LNCaP clone FGC (cell line): ENCODE results near the gene C17orf50.

Experiments
- DNase-seq: peaks from one replicate; pipeline ENCODE4 v3.0.0-alpha.2; 2011; ENCODE audit warnings: low read depth
- H3K4me3 ChIP-seq: 2 replicates; pipeline ENCODE4 v1.5.1; 2011; ENCODE audit warnings: mild to moderate bottlenecking, low read depth, low read length, control low read depth
- TF ChIP-seq, protein P1 (sequence below): IDR thresholded peaks from 2 replicates; pipeline ENCODE4 v1.5.1; 2012; ENCODE audit warnings: mild to moderate bottlenecking; ENCODE audit not compliant: control insufficient read depth, insufficient read depth; ENCODE audit errors: extremely low read depth

The C17orf50 gene

DNA sequence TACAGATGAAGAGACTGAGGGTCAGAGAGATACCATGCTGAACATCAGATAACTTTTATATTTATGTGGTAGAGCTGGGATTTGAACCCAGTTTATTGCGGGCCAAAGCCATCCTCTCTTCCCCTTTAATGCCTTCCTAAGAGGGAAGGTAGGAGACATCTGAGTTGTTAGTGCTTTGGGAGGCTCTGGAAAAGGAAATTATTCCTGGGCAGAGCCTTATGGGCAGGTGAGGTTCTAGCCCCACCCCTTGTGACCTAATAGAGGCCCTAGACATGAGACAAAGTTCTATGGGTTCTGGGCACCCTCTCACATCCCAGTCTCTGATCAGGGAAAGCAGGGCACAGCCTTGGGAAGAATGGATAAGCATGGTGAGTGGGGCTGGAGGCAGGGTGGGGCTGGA is at the start of gene C17orf50:
Gene C17orf50, plus strand, starts transcription at position 301 of the 400 bp plus-strand sequence. Its CDS starts 55 bp downstream, at position 356.
- H3K4me3 ChIP-seq = no peak within 1 kb of the TSS
- TF ChIP-seq, protein P1, sequence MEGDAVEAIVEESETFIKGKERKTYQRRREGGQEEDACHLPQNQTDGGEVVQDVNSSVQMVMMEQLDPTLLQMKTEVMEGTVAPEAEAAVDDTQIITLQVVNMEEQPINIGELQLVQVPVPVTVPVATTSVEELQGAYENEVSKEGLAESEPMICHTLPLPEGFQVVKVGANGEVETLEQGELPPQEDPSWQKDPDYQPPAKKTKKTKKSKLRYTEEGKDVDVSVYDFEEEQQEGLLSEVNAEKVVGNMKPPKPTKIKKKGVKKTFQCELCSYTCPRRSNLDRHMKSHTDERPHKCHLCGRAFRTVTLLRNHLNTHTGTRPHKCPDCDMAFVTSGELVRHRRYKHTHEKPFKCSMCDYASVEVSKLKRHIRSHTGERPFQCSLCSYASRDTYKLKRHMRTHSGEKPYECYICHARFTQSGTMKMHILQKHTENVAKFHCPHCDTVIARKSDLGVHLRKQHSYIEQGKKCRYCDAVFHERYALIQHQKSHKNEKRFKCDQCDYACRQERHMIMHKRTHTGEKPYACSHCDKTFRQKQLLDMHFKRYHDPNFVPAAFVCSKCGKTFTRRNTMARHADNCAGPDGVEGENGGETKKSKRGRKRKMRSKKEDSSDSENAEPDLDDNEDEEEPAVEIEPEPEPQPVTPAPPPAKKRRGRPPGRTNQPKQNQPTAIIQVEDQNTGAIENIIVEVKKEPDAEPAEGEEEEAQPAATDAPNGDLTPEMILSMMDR = no peak
- no peak for DNase-seq

DNA sequence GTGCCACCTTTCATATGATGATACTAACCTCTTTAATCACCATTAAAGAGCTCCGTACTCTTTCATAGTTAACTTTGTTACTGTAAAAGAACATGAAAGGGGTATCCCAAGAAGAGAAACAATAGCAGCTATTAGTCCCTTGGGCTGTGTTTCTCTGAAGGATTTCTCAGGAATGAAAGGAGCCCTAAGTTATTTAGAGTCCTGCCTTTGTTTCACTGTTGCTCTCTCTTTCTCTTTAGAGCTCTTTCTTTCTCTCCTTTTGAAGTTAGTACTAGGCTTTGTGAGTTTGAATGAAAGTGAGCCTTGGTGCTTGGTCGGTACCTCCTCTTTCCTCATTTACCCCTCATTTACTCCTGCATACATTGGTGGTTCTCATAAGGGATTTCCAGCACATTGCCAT is 49.7 kb upstream of the C17orf50 start:
- TF ChIP-seq, protein P1 = no peak
- H3K4me3 ChIP-seq = no peak overlapping the region
- DNase-seq = no peak

DNA sequence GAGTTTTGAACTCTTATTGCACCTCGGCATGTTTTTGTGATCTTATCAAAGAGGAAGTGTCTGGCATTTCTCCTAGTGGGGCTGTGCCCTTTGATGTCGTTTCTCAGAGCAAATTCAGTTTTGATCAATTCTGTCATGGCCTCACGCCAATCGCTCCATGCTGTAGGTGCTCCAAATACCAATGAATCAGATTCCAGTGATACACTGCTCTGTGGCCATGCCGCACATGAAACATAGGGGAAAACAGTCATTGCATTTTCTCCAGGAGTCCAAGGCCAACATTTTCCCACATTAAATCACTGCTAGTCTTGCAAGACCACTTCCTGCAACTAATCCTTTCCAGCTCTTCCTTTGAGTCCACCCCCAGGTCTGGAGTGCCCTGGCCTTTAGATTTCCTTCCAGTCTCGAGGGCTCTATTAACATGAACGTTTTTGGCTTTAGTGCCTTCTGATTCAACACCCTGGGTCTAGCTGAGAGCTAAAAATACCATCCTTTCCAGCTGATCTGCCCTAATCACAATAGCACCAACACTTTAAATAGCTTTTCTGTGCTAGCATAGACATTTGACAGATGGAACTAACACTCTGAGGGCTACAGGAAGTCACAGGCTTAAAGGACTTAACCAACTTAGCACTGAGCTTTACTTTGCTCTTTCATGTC is 47.5 kb upstream of the C17orf50 start:
- TF ChIP-seq, protein P1 = no peak
- DNase-seq = no peak
- no peak overlapping the region for H3K4me3 ChIP-seq

DNA sequence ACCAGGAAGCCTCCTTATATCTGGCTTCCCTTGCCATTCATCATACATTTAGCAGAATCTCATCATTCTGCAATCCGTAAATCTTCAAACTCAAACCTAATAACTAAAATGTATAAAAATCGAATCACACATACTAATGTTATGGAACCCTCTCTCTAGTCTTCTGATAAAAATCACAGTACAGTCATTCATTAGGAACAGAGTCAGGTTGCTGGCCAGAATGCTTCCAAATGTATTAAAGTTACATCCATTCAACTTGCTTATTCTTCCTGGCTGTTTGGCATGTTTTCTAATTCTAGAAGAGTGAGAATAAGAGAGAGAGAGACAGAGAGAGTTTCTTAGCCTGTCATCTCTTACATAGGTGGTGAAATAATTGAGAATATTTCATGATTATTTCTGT is 45.7 kb upstream of the C17orf50 start:
- no peak overlapping the region for H3K4me3 ChIP-seq
- DNase-seq = no peak
- TF ChIP-seq, protein P1 = no peak

DNA sequence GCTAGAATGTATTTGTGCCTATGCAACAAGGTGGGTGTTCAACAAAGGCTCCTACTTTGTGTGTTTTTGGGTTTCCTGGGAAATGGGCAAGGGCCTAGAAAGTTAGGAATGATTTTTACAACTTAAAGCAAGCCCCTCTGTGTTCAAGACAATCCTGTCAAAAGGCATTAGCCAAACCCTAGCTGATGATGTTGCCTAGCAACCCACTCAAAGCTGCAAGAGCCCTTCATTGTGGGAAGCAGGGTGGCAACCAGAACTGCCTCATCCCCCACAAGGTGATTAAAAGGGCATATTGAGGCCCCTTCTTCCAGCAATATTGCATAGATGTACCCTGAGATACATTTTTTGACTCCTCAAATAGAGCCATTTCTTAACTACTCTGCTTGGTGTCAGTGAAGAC is 45.3 kb upstream of the C17orf50 start:
- TF ChIP-seq, protein P1 = no peak
- H3K4me3 ChIP-seq = no peak overlapping the region
- DNase-seq = no peak

DNA sequence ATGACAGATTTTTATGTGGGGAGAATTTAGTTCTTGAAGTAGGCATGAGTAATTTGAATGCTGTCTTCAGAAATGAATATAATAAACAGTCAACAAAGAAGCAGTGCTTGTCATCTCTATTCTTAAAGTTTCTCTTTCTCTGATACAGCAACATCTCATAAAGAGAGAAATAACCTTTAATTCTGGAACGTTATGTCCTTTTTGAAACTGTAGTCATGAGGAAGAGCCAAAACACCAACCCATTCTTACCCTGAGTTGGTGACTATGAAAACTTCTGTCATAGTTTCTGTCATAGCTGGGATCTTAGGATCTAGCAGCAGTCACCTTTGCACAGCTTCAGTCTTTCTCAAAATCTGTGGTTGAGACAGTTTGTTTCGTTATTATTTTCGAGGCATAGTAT is 44.5 kb upstream of the C17orf50 start:
- no peak overlapping the region for H3K4me3 ChIP-seq
- no peak for DNase-seq
- TF ChIP-seq, protein P1 = no peak

DNA sequence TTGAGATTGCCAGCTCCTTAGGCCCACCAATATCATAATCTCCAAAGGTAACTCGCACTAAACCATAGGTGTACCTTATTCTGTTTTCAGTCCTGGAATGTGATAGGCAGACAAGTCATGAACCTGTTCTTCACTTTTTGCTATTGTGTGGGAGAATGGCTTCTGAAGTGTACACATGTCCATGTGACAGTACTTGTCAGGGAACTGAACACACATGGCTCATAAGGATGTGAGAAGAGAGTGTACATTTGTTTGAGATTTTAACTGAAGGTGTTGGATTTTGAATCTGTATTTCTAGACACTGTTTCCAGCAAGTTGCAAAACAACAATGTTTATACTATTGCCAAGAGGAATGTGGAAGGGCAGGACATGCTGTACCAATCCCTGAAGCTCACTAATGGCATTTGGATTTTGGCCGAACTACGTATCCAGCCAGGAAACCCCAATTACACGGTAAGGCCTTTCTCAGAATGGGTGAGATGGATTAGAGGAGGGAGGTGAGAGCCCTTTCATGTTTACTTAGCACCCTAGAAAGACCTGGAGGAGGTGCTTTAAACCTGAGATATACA is 43.7 kb upstream of the C17orf50 start:
- TF ChIP-seq, protein P1 = no peak
- no peak overlapping the region for H3K4me3 ChIP-seq
- DNase-seq = no peak
